Stimulated activated CD4-positive, alpha-beta T cell treated with anti-CD3 and anti-CD28 coated beads, Interleukin-15, amount 100 ng/mL, for 24 hours (primary cell): ENCODE data around the gene VSTM4.

Experiments
- DNase-seq: peaks from one replicate; pipeline ENCODE4 v3.0.0-alpha.2; 2020

Gene VSTM4

GRCh38 chr10:49141541-49142332 lies 26.4 kb upstream of the VSTM4 start:
- DNase-seq, result no peak

DNA sequence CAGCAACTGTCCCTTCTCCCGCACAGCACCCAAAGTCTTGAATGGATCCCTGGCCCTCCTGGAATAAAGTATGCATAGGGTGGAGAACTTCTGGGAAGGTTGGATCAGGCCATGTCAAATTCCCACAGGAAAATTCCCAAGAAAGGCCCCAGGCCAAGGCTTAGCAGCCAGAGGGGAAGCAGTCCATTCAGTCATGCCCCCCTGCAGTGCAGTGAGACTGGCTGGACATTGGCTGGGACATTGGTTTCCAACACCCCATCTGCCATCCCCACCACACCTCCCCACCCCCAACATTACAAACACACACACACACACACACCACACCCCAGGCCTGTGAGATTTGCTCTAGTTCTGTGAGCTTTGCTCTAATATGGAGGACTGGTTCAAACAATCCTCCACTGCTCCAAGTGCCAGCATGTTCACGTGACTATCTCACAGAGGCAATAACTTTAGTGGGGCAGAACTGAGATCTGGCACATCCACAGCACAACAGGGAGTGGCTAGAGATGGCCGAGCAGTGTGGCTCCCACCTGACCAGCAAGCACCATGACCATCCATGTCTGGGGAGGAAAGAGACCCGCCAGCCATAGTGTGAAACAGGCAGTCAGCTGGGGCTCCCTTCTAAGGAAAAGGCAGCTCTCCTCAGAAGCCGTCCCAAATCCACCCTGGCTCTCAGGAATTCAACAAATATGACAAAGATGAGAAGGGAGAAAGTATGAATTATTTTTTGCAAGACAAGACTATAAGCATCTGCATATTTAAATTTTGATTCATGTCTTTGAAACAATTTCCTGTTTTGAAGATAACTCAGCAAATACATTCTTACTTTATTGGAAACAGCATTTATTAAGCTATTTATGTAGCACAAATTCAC lies 25.2 kb upstream of the VSTM4 start:
- no peak for DNase-seq

- DNase-seq, result no peak
Observed at GRCh38 chr10:49139846-49140195, 24.5 kb upstream of the VSTM4 start.

DNA sequence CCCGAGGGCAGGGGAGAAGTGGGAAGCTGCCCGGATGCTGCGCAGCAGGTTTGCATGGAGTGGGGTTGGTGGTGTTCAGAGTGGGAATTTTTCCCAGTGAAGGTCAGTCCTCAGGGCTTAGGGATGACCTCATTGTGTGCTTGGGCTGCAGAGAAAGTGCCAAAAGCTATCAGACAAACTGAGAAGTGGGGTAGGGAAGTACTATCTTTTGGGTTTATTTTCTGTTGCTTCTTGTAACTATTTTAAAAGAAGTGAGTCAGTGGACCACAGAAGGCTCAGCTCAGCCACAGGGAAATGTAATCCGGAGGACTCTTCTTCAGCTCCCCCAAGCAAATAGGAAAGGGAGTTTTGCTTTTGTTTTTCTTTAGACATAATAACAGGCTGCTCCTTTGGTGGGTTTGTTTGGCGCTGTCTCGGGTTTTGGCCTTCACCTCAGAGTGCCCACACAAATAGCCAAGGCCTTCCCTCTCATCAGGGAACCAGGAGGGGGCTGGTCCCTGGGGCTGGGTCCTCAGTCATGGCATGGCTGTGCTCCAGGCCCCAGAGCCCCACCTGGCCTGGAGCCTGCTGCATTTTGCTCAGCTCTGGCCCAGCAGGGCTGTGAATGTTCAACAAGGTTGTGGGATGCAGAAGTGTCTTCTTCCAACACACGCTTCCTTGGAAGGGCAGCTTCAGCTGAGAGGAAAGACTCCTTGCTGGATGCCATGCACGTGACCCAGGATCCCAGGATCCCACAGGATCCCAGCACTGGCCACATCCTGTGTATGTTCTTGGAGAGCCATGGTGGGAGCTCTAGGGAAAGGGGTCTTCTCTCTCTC lies 23.9 kb upstream of the VSTM4 start:
- DNase-seq, result no peak

- no peak for DNase-seq
Observed at GRCh38 chr10:49138361-49138891, 23.1 kb upstream of the VSTM4 start.

DNA sequence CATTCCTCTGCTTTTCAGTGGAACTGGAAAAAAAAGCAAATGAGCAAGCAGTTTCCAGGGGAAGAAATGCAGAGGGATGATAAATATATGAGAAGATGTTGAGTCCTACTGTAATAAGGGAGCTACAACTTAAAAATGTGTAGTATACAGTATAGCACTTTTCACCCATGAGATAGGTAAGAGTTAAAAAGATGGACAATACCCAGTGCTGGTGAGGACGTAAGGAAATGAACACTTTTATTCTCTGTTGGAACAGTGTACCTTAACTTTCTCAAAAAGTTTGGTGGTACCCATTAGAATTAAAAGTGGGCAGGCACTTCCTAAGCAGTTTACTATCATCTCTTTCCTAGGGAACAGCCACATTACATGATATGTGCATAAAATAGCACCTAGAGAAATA lies 21.2 kb upstream of the VSTM4 start:
- no peak for DNase-seq

GRCh38 chr10:49135575-49136313 lies 20.4 kb upstream of the VSTM4 start:
- no peak for DNase-seq

DNA sequence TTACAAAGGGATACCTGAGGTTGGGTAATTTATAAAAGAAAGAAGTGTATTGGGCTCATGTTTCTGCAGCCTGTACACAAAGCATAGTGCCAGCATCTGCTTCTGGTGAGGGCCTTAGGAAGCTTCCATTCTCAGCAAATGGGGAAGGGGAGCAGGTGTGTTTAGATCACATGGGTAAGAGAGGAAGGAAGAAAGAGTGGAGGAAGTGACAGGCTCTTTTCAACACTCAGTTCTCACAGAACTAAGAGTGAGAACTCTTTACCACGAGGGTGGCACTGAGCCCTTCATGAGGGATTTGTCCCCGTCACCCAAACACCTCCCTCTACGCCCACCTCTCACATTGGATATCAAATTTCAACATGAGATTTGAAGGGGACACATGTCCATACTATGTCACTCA lies 19.0 kb upstream of the VSTM4 start:
- no peak for DNase-seq

GRCh38 chr10:49133706-49134248 lies 18.5 kb upstream of the VSTM4 start, which contains the start of gene FAM170B:
TSS of gene FAM170B (minus strand) at chr10:49134021. CDS start at chr10:49133918, 103 bp downstream.
- no peak for DNase-seq

GRCh38 chr10:49132362-49132737 lies 17.0 kb upstream of the VSTM4 start:
- no peak for DNase-seq

GRCh38 chr10:49131507-49132361 lies 16.4 kb upstream of the VSTM4 start:
- DNase-seq, result no peak

- no peak for DNase-seq
Observed at GRCh38 chr10:49129376-49129775, 14.1 kb upstream of the VSTM4 start.

DNA sequence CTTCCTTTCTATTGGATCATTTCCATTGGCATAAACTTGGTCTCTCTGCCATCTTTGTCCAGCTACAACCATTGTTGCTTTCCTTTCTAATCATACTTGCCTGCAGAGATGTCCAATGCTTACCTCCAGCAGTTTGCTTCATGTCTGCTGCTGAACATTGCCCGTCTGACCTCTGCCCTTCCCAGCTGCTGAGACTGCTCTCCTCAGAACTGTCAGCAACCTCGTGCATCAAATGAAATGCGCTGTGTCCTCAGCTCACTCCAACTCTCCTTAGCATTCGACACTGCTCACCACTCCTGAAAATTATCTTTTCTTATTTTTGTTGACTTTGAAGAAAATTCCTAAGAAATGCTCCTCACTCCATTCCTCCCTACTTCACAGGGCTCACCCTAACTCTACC lies 13.5 kb upstream of the VSTM4 start:
- DNase-seq, result no peak

GRCh38 chr10:49123981-49124950 lies 8.9 kb upstream of the VSTM4 start:
- DNase-seq, result no peak

DNA sequence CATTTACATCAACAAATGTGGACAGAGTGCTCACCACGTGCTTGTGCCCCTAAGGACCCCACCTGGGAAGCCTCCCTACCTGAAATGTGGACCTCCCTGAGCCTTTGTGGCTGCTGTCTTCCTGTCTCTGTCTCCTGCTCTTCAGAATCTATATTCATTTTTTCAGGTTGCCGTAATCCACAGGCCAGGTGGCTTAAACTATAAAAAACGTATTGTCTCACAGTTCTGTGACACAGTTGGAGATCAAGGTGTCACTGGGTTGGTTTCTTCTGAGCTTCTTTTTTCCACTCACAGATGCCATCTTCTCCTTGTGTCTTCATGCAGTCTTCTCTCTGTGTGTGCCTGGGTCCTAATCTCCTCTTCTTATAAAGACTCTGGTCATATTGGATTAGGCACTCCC lies 5.6 kb upstream of the VSTM4 start:
- DNase-seq, result no peak

- no peak for DNase-seq
Observed at GRCh38 chr10:49119746-49120145, 4.4 kb upstream of the VSTM4 start.

- DNase-seq, result no peak
Observed at GRCh38 chr10:49118430-49119074, 3.2 kb upstream of the VSTM4 start.

- no peak for DNase-seq
Observed at GRCh38 chr10:49117376-49118070, 2.2 kb upstream of the VSTM4 start.
